22Rv1 (cell line): Measurements from ENCODE around the gene RBM33.

Experiments used
- H3K27ac ChIP-seq: fragments of 450-650 bp; 2 replicates; pipeline ENCODE4 v1.5.1; 2017
- ZFX ChIP-seq: fragments of 450-650 bp; IDR thresholded peaks from 2 replicates; pipeline ENCODE4 v1.6.1; 2017; ENCODE audit warnings: antibody characterized with exemption, borderline replicate concordance
- TF ChIP-seq, protein P1 (sequence below): fragments of 450-650 bp; IDR thresholded peaks from 2 replicates; pipeline ENCODE4 v1.5.1; 2017; ENCODE audit warnings: mild to moderate bottlenecking

The RBM33 gene

DNA sequence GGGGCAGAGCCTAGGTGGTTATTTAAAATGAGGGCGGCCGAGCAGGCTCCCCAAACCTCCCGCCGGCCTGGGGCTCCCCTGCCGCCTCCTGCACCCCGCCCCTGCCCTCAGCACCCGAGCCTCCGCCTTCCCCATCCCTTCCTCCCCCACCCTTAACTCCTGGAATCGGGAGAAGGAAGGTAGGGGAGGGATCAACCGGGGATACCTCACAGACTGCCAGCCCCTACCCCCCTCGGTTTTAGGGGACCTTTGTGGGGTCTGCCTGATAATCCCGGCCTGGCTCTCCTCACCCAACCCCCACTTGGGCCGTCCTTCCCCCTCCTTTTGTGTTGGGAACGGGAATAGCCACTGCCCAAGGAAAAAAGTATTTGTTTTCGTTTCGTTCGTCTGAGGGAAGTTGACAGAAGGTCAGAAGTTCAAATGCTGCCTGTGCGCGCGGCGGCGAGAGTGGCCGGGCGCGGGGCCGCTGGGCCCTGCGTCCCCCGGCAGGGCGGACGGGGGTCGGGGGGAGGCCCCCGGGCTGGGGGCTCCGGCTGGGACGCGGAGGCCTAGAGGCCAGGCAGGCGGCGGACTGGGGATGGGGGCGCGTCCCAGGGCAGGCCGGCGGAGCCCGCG lies 165.0 kb downstream of the RBM33 start:
- no peak overlapping the region; the same call in 1 of the 2 replicates for H3K27ac ChIP-seq

DNA sequence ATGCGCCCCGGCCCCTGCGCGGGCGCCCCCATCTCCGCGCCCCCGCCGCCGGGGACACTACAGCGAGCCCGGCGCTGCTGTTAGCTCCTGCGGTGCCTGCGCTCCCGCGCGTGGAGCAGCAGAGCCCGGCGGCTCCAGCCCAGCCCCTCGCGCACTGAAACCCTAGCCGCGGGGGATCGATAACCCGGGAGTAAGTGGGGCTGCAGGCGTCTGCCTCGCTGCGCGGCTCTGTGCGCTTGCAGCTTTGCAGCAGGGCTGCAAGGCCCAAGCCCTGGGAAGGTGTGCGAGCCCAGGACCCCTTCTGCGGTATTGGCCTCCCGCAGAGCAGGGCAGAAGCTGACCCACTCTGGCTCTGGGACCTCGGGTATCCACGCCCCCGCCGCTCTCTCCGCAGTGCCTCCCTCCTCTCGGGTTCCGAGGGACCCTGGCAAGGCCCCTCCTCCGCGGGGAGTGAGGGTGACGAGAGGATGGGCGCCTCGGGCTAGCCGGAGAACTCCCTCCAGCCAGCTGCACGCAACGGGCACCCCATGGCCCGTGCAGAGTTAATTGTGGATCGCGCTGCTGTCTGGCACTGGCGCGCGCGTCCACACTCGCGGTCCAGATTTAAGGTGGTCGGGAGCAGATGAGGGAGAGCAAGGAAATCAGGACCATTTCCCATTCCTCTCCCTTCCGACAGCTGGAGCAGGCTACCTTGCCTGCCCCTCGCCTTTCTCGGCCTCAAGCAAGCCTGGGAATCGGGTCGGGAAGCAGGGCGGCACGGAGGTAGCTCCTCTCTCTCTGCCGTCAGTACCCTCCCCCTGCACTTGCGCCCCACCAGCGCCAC lies 165.7 kb downstream of the RBM33 start:
- no peak overlapping the region for H3K27ac ChIP-seq
- TF ChIP-seq, protein P1, sequence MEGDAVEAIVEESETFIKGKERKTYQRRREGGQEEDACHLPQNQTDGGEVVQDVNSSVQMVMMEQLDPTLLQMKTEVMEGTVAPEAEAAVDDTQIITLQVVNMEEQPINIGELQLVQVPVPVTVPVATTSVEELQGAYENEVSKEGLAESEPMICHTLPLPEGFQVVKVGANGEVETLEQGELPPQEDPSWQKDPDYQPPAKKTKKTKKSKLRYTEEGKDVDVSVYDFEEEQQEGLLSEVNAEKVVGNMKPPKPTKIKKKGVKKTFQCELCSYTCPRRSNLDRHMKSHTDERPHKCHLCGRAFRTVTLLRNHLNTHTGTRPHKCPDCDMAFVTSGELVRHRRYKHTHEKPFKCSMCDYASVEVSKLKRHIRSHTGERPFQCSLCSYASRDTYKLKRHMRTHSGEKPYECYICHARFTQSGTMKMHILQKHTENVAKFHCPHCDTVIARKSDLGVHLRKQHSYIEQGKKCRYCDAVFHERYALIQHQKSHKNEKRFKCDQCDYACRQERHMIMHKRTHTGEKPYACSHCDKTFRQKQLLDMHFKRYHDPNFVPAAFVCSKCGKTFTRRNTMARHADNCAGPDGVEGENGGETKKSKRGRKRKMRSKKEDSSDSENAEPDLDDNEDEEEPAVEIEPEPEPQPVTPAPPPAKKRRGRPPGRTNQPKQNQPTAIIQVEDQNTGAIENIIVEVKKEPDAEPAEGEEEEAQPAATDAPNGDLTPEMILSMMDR = no peak
- TF ChIP-seq ZFX = no peak

More for the DNA sequence above, 165.0 kb downstream of the RBM33 start:
- TF ChIP-seq, protein P1 = no peak
- TF ChIP-seq ZFX = no peak

DNA sequence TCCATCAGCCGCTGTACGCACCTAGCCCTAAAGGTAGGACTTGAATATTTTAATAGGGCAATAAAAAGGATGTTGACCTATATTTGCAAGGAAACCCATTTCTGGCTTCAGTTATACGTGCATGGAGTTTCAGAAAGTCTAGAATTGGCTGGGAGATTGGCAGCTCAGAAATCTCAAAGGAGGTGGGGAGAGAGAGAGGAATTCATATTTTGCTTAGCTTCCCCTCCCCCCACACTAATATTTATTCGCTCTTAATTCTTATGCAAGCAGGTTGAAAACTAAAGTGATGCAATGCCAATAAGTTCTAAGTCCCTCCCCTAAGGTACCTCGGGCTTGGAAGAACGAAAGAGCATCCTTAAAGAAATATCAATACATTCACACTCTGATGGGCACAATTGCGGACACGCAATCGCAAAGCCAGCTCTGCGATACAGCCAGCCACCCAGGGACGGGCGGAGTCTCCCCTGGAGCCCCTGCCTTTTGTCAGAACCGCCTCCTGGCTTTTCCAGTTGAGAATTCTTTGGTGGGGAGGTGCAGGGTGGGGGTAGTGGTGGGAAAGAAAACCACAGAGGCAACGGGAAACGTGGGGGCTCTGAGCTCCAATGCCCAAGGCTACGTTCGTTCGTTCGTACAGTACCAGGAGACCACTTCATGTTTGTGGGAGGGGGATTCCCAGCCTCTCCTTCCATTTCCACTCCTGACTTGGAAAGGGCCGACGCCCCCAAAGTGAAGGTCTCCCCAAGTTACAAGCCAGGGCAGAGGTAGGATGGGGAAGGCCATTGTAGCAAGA lies 166.5 kb downstream of the RBM33 start:
- no peak overlapping the region for H3K27ac ChIP-seq
- TF ChIP-seq, protein P1 = no peak
- TF ChIP-seq ZFX = no peak

DNA sequence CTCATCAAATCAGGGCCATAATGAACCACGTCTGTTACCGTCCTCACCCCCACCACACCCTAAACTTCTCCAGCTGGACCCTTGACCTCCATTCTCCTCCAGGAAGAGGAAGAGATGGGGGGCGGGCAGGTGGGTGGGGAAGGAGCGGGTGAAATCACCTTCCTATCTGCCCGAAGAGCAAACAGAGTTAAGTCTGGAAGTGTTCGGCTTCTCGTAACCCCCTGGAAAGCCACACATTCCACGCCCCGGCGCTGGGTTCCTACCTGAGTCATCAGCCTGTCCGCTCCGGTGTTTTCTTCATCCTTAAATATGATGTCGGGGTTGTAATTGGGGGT lies 167.1 kb downstream of the RBM33 start:
- no peak for TF ChIP-seq ZFX
- TF ChIP-seq, protein P1 = no peak
- H3K27ac ChIP-seq = no peak overlapping the region

DNA sequence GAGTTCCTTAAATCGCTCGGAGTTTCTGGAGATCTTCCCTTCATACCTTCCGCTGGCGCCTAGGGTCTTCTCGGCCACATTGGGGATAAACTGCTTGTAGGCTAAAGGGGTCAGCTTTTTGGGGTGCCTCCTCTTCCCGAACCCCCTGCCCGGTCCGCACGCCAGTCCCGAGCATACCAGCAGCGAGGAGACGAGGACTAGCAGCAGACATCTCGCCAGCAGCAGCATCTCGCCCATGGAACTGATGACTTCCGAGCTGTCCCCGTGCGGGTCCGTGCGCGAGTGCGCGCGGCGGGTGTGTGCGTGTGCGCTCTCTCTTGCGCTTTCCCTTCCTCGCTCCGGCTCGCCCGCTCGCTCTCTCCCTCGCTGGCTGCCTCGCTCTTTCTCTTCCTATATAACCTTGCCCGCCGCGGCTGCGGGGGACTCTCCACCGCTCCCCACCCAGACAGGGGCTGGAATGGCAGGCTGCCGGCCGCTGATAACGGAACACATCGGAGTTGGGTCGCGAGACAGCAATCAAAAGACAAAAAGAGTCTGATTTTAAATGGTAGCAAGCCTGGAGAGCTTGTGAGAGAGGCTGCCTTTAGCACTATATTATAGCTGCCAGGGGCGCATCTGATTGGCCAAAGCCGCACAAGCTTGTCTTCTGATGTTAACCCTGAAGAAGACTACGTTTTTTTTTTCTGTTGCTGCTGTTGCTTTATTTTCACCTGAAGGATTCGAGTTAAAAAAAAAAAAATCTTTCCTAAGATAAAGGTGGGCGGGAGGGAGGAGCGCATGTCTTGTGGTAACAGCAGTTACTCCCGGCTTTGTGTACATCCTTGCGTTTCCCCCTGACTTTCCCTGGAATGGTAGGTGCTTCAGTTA lies 167.7 kb downstream of the RBM33 start, which contains the start of gene SHH:
TSS of gene SHH (minus strand) at position 569 of the 867 bp plus-strand sequence. CDS start at position 228, 341 bp downstream.
- no peak within 1 kb of the TSS for H3K27ac ChIP-seq
- no peak for TF ChIP-seq ZFX
- TF ChIP-seq, protein P1 = no peak

DNA sequence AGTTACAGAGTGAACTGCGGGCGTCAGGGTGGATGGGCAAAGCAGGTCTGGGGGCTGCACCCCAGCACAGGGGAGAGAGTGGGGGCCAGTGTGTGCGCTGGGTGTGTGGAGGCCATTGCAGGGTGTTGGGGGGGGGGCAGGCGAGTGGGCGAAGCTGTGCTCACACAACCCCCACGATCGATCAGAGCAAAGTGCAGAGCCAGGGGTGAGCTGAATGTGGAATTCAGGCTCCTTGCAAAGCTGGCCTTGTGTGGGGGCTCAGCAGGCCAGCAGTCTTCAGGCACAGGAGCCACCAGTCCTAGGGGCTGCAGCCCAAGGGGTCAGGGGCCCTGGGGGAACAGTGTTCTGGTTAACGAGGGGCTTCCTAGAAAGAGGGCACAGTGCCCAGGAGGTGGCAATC lies 168.7 kb downstream of the RBM33 start:
- no peak for TF ChIP-seq ZFX
- TF ChIP-seq, protein P1 = no peak
- H3K27ac ChIP-seq = no peak overlapping the region
